PFSK-1 (cell line): ENCODE data around the gene SNX9.

ENCODE experiments used
- POLR2AphosphoS5 ChIP-seq: IDR thresholded peaks from 2 replicates; pipeline ENCODE4 v1.6.1; 2012; ENCODE audit warnings: low read depth, mild to moderate bottlenecking, control low read depth, low read length, moderate library complexity
- REST ChIP-seq, 2 experiments: IDR thresholded peaks; 2 replicates each; pipeline versions ENCODE4 v1.6.1 to v1.8.0; 2011 to 2012; ENCODE audit warnings: low read depth in 2 of 2, low read length in 2 of 2, control low read depth in 1 of 2, inconsistent platforms in 1 of 2, mild to moderate bottlenecking in 1 of 2, moderate library complexity in 1 of 2; ENCODE audit not compliant: insufficient read depth in 1 of 2
- SIN3A ChIP-seq: IDR thresholded peaks from 2 replicates; pipeline ENCODE4 v1.6.1; 2012; ENCODE audit warnings: mild to moderate bottlenecking, low read length, moderate library complexity, borderline replicate concordance; ENCODE audit not compliant: insufficient read depth
- TAF1 ChIP-seq: IDR thresholded peaks from 2 replicates; pipeline ENCODE4 v1.6.1; 2012; ENCODE audit warnings: low read length, control low read depth, borderline replicate concordance; ENCODE audit not compliant: insufficient read depth

DNA sequence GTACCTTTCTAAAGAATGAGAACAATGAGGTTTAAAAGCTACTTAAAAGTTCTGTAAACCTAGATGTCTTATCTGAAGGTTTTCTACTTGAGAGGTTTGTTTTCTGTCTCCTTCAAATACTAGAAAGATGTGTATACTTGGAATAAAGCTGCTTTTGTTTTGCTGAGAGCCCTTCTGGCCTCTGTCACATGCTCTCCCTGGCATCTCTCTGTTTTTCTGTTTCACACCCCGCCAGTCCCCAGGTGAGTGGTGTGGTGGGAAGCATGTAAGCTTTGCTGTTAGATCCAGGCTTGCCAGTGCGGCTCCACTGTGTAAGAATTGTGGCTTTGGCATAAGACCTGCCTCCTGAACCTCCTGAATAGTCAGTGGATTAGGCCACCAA is 56.8 kb downstream of the SNX9 start:
- no peak for TF ChIP-seq REST (IDR thresholded peaks at IDR 0.05; ENCODE audit: insufficient read depth in 1 of 2, low read depth in 2 of 2, low read length in 2 of 2)
- TF ChIP-seq POLR2AphosphoS5: no peak
- TF ChIP-seq TAF1: no peak
- no peak for TF ChIP-seq SIN3A
